HG03196 (cell line): ENCODE measurements around the gene PRPF19.

Experiments used
- ATAC-seq: cut with Tn5 transposase; IDR thresholded peaks from one replicate; pipeline ENCODE4 v1.9.1; 2021; ENCODE audit not compliant: unreplicated experiment

Gene PRPF19

GRCh38 chr11:60862171-60862570 is 44.2 kb downstream of the PRPF19 start:
- no peak for ATAC-seq

- ATAC-seq: no peak
Observed at GRCh38 chr11:60860943-60861342, 45.4 kb downstream of the PRPF19 start.

- ATAC-seq: no peak
Observed at GRCh38 chr11:60859616-60860250, 46.7 kb downstream of the PRPF19 start.

GRCh38 chr11:60858731-60859464 is 47.5 kb downstream of the PRPF19 start:
- no peak for ATAC-seq

- ATAC-seq: no peak
Observed at GRCh38 chr11:60858236-60858635, 48.1 kb downstream of the PRPF19 start.

GRCh38 chr11:60857378-60858232 is 48.8 kb downstream of the PRPF19 start:
- ATAC-seq: no peak

- no peak for ATAC-seq
Observed at GRCh38 chr11:60855726-60856633, 50.4 kb downstream of the PRPF19 start, which contains the start of gene PTGDR2. Gene PTGDR2, minus strand, starts transcription at chr11:60855950. Its CDS starts 2,228 bp downstream, at chr11:60853722.

- ATAC-seq: no peak
Observed at GRCh38 chr11:60854847-60855725, 51.3 kb downstream of the PRPF19 start.

GRCh38 chr11:60854140-60854846 is 52.1 kb downstream of the PRPF19 start:
- no peak for ATAC-seq

GRCh38 chr11:60852982-60853950 is 53.1 kb downstream of the PRPF19 start:
- no peak for ATAC-seq

GRCh38 chr11:60852117-60852981 is 54.0 kb downstream of the PRPF19 start:
- no peak for ATAC-seq

GRCh38 chr11:60851327-60852104 is 54.9 kb downstream of the PRPF19 start:
- ATAC-seq: no peak

- no peak for ATAC-seq
Observed at GRCh38 chr11:60849641-60850520, 56.5 kb downstream of the PRPF19 start.

GRCh38 chr11:60848714-60849151 is 57.7 kb downstream of the PRPF19 start:
- ATAC-seq: no peak

- no peak for ATAC-seq
Observed at GRCh38 chr11:60847896-60848295, 58.5 kb downstream of the PRPF19 start.
